ENCODE results near the gene MIOX. TPM values are rescaled to one million over a fixed set of nuclear protein-coding genes. Genes with fewer than 3 reads are reported as not detected.

MIOX gene
- total RNA-seq, 1 experiment from 2014 or later, result 0.39 TPM

DNA sequence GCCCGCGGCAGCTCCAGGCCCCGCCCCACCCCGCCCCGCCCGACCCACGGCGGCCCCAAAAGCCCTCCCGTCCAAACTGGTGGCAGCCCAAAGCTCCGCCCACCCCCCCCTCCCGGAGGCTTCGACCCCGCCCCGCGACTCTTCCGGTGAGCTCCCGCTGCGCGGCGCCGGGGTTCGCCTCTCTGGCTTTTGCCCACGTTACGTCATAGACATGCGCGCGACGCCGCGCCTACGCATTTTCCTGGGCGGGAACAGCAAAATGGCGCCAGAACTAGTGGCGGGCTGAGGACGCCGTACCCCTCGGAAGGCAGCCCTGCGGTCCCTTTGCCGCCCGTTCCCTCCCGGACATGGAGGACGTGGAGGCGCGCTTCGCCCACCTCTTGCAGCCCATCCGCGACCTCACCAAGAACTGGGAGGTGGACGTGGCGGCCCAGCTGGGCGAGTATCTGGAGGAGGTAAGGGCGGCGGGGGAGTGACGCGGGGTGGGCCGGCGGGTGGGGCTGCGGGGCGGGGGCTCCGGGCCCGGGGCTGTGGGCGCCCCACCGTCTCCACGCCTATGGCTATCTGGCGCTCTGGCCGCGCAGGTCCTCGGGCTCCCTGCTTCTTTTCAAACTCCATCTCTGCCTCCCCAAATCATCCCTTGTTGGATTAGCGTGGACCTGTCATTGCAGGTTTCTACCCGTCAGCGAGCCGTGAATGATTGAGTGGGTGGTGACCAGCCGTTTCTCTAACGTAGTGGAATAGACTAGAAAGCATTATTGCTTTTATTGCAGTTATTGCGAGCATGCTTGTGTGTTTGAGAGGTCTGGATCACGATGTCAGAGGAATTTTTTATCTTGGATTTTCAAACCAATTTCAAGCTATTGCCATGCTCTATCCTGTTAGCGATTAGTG lies 21.6 kb downstream of the MIOX start, which contains the start of gene NCAPH2:
TSS of gene NCAPH2 (plus strand) at position 234 of the 894 bp plus-strand sequence. CDS start at position 348, 114 bp downstream.
- ChIA-PET POLR2A (interaction anchor here (0.6 to 2.1 kb wide), 5 partner anchors 9 to 201 kb away, joined by 3 to 20 read pairs (median 3); partner anchors contain the start of genes PLXNB2, SCO2 and SYCE3), RAD21 (ENCODE audit: low non-redundant PET in 1 of 2, low total read pairs in 2 of 2, uncharacterized antibody in 2 of 2, unreplicated experiment in 2 of 2) (interaction anchor here (0.8 to 0.9 kb wide), 2 partner anchors 17 kb away, joined by 4 to 8 read pairs; partner anchors contain the start of gene SCO2 (in 2 of the 2)), CTCF (interaction anchor here (0.7 to 1.8 kb wide), 6 partner anchors 10 to 257 kb away, joined by 3 to 21 read pairs (median 3); partner anchors contain the start of genes HDAC10, SCO2 and SYCE3)
- DNase-seq (ENCODE audit: low read depth, low spot score), result peak; percentile 94
- Histone ChIP-seq H3K27ac (ENCODE audit: low read depth, low read length) (peak within 1 kb of the TSS; percentile 84), H3K9me3 (ENCODE audit: control insufficient read depth in 1 of 2, insufficient read depth in 1 of 2, low read depth in 1 of 2, low read length in 2 of 2) (no peaks in the 10 kb centered on the region), H3K27me3 (ENCODE audit: insufficient read depth, low read length) (no peaks in the 10 kb centered on the region), H3K4me2 (ENCODE audit: low read length) (peak within 1 kb of the TSS; percentile 93), H3K79me2 (ENCODE audit: insufficient read depth, low read length) (peaks cover 59% of the 10 kb centered on the region), H4K20me1 (ENCODE audit: insufficient read depth) (no peaks in the 10 kb centered on the region), H3K36me3 (ENCODE audit: control insufficient read depth in 1 of 2, insufficient read depth in 2 of 2, low read length in 2 of 2) (peaks cover 0 to 8% of the 10 kb centered on the region in 2 experiments; a peak in 1 of 4 replicates), H2AFZ (ENCODE audit: low read depth, low read length, poor library complexity, severe bottlenecking) (no peak within 1 kb of the TSS), H3K9ac (ENCODE audit: low read length) (peak within 1 kb of the TSS; percentile 94), H3K9me2 (ENCODE audit: insufficient read depth) (no peaks in the 10 kb centered on the region), H3K4me3 (replicated peaks in 1 of 2; ENCODE audit: low read depth in 1 of 2, low read length in 2 of 2) (peak within 1 kb of the TSS; percentile 67 to 99), H3K4me1 (ENCODE audit: control insufficient read depth in 1 of 2, insufficient read depth in 2 of 2, low read length in 2 of 2) (peaks cover 10 to 17% of the 10 kb centered on the region in 2 experiments)
- no TSS peak for BruUV-seq (replicated peaks)
- ATAC-seq, result peak; percentile 70
- intact Hi-C loops (cut with micrococcal nuclease), result loop anchor here (1.0 kb wide), 1 partner anchor 17 kb away; the partner anchor contains the start of gene SCO2
- TF ChIP-seq POLR2A (IDR thresholded peaks at IDR 0.05; ENCODE audit: borderline replicate concordance, extremely low read depth, insufficient read depth, insufficient read length) (peak; percentile 44), CEBPB (IDR thresholded peaks at IDR 0.05; ENCODE audit: low read depth) (no peak; the same call in 1 of the 2 replicates), ELF1 (IDR thresholded peaks at IDR 0.05; ENCODE audit: borderline replicate concordance, low read depth) (no peak; the same call in 1 of the 2 replicates), SP1 (IDR thresholded peaks at IDR 0.05; ENCODE audit: low read depth) (peak; percentile 84), TCF7L2 (IDR thresholded peaks at IDR 0.05; ENCODE audit: borderline replicate concordance, extremely low read depth, insufficient read depth, insufficient read length) (peak; percentile 22), FOSL1 (IDR thresholded peaks at IDR 0.05; ENCODE audit: low read depth) (no peak), RAD21 (IDR thresholded peaks at IDR 0.05; ENCODE audit: low read depth) (no peak), YY1 (IDR thresholded peaks at IDR 0.05; ENCODE audit: extremely low read depth, insufficient replicate concordance, low read depth, low read length) (peak; percentile 92), REST (IDR thresholded peaks at IDR 0.05; ENCODE audit: low read depth) (no peak), EZH2 (IDR thresholded peaks at IDR 0.05) (no peak), JUND (IDR thresholded peaks at IDR 0.05) (no peak), ZNF274 (IDR thresholded peaks at IDR 0.05; ENCODE audit: low read depth, low read length) (no peak), ZFX (IDR thresholded peaks at IDR 0.05) (no peak; the same call in 1 of the 2 replicates), MAX (IDR thresholded peaks at IDR 0.05) (peak; percentile 60)
- TF ChIP-seq, protein P1, sequence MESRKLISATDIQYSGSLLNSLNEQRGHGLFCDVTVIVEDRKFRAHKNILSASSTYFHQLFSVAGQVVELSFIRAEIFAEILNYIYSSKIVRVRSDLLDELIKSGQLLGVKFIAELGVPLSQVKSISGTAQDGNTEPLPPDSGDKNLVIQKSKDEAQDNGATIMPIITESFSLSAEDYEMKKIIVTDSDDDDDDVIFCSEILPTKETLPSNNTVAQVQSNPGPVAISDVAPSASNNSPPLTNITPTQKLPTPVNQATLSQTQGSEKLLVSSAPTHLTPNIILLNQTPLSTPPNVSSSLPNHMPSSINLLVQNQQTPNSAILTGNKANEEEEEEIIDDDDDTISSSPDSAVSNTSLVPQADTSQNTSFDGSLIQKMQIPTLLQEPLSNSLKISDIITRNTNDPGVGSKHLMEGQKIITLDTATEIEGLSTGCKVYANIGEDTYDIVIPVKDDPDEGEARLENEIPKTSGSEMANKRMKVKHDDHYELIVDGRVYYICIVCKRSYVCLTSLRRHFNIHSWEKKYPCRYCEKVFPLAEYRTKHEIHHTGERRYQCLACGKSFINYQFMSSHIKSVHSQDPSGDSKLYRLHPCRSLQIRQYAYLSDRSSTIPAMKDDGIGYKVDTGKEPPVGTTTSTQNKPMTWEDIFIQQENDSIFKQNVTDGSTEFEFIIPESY (IDR thresholded peaks at IDR 0.05; ENCODE audit: extremely low read depth, insufficient replicate concordance, low read length), result no peak
- TF ChIP-seq, protein P2, sequence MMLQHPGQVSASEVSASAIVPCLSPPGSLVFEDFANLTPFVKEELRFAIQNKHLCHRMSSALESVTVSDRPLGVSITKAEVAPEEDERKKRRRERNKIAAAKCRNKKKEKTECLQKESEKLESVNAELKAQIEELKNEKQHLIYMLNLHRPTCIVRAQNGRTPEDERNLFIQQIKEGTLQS (IDR thresholded peaks at IDR 0.05), result no peak
- TF ChIP-seq, protein P3, sequence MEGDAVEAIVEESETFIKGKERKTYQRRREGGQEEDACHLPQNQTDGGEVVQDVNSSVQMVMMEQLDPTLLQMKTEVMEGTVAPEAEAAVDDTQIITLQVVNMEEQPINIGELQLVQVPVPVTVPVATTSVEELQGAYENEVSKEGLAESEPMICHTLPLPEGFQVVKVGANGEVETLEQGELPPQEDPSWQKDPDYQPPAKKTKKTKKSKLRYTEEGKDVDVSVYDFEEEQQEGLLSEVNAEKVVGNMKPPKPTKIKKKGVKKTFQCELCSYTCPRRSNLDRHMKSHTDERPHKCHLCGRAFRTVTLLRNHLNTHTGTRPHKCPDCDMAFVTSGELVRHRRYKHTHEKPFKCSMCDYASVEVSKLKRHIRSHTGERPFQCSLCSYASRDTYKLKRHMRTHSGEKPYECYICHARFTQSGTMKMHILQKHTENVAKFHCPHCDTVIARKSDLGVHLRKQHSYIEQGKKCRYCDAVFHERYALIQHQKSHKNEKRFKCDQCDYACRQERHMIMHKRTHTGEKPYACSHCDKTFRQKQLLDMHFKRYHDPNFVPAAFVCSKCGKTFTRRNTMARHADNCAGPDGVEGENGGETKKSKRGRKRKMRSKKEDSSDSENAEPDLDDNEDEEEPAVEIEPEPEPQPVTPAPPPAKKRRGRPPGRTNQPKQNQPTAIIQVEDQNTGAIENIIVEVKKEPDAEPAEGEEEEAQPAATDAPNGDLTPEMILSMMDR (IDR thresholded peaks at IDR 0.05 in 2 of 3, conservative IDR thresholded peaks at IDR 0.05 in 1 of 3; ENCODE audit: borderline replicate concordance in 1 of 3, insufficient read depth in 1 of 3, low read depth in 2 of 3, low read length in 2 of 3), result no peak
